Esophagus squamous epithelium (tissue), 5 donors: Measurements from ENCODE around the gene OCRL. TPM values are rescaled to one million over a fixed set of nuclear protein-coding genes. Genes with fewer than 3 reads are reported as not detected.
"Not testable (repeated sequence)": the region's sequence is repeated elsewhere in the genome, so short reads cannot be mapped to it uniquely, and the experiment has no call there.

Experiments
- DNase-seq: peaks from one replicate; lab custom pipeline; 2025; lab: John Stamatoyannopoulos, UW
- H3K27ac ChIP-seq, 4 donors: fragments of 200-600 bp; sonication (generic); one replicate each; pipeline ENCODE4 v1.5.1; 2016 to 2019; ENCODE audit warnings: mild to moderate bottlenecking in 1 of 4
- H3K27me3 ChIP-seq, 4 donors: fragments of 200-600 bp; sonication (generic); 1 replicate in 3 of 4; 2 replicates in 1 of 4; pipeline versions ENCODE4 v1.5.1 to v1.6.0; 2017 to 2021; ENCODE audit warnings: antibody characterized with exemption in 1 of 4
- H3K36me3 ChIP-seq, 3 donors: fragments of 200-600 bp; sonication (generic); one replicate each; pipeline ENCODE4 v1.5.1; 2016 to 2019
- H3K4me1 ChIP-seq, 3 donors: fragments of 200-600 bp; sonication (generic); one replicate each; pipeline ENCODE4 v1.5.1; 2017 to 2019
- H3K4me3 ChIP-seq, 4 donors: fragments of 200-600 bp; sonication (generic); 1 replicate in 3 of 4; 2 replicates in 1 of 4; pipeline ENCODE4 v1.5.1; 2016 to 2019; ENCODE audit warnings: mild to moderate bottlenecking in 2 of 4, moderate library complexity in 1 of 4
- H3K9me3 ChIP-seq, 3 donors: fragments of 200-600 bp; sonication (generic); one replicate each; pipeline ENCODE4 v1.5.1; 2016 to 2019
- CTCF ChIP-seq, 6 experiments: fragments of 450-650 bp in 4 of 6; fragments of 200-600 bp in 2 of 6; sonication (generic) in 2 of 6; IDR thresholded peaks; one replicate each; pipeline ENCODE4 v1.5.1; 2016 to 2019; ENCODE audit warnings: antibody characterized with exemption in 6 of 6, mild to moderate bottlenecking in 4 of 6, moderate library complexity in 4 of 6
- POLR2A ChIP-seq, 4 donors: fragments of 450-650 bp; IDR thresholded peaks; one replicate each; pipeline ENCODE4 v1.6.1; 2017; ENCODE audit warnings: antibody characterized with exemption in 4 of 4, mild to moderate bottlenecking in 4 of 4, moderate library complexity in 3 of 4
- WGBS, 2 donors: methylation state at CpG; one replicate each; pipeline ENCODE4 v1.1.5; 2018; 5-methylcytosine and 5-hydroxymethylcytosine counted together
- intact Hi-C: fragments of 100-400 bp; cut with DNase I; formaldehyde crosslinking; loops from one replicate; pipeline ENCODE4 v1.15.0; 2022
- total RNA-seq, 4 donors: library from RNA; depleted of rRNA; stranded (reverse); fragments of >200 nt; gene quantifications; one replicate each; pipeline ENCODE4 v1.1.0, GENCODE V29; 2016
- donor health status: DM: yes; HTN: yes; CAD: no.

Gene OCRL
- total RNA-seq, 4 donors from 2014 or later = 7.9 to 13.4 (median 10.7) TPM

GRCh38 chrX:129568349-129568748 lies 28.3 kb downstream of the OCRL start:
- Histone ChIP-seq H3K27me3 (no peaks in the 10 kb centered on the region), H3K4me3 (no peak overlapping the region), H3K36me3 (peaks cover 0 to 40% (median 0%) of the 10 kb centered on the region in 3 donors), H3K9me3 (no peaks in the 10 kb centered on the region), H3K4me1 (no peaks in the 10 kb centered on the region), H3K27ac (no peak overlapping the region)
- DNase-seq = no peak
- intact Hi-C loops = no loop called here
- WGBS, 2 donors = 54 to 75% methylated on average over 2 to 3 of the region's 3 CpGs
- TF ChIP-seq POLR2A (IDR thresholded peaks at IDR 0.05) (no peak), CTCF (IDR thresholded peaks at IDR 0.05) (no peak)

- Histone ChIP-seq H3K4me1 (no peaks in the 10 kb centered on the region), H3K27me3 (no peaks in the 10 kb centered on the region), H3K27ac (no peak overlapping the region), H3K9me3 (no peaks in the 10 kb centered on the region), H3K4me3 (no peak overlapping the region), H3K36me3 (peaks cover 0 to 63% (median 0%) of the 10 kb centered on the region in 3 donors)
- intact Hi-C loops = no loop called here
- 67 to 100% methylated on average over 1 to 2 of the region's 2 CpGs for WGBS, 2 donors
- TF ChIP-seq POLR2A (IDR thresholded peaks at IDR 0.05) (no peak), CTCF (IDR thresholded peaks at IDR 0.05) (no peak)
- DNase-seq = no peak
Observed at GRCh38 chrX:129572422-129572821, 32.4 kb downstream of the OCRL start.

GRCh38 chrX:129573652-129574051 lies 33.6 kb downstream of the OCRL start:
- H3K27ac ChIP-seq, intact Hi-C loops, H3K9me3 ChIP-seq, H3K4me1 ChIP-seq, H3K27me3 ChIP-seq, DNase-seq, H3K4me3 ChIP-seq: not testable (repeated sequence)
- H3K36me3 ChIP-seq = peaks cover 0 to 60% (median 0%) of the 10 kb centered on the region in 3 donors
- 79% methylated on average over 4 of the region's 4 CpGs; no CpG with 5 or more reads in 1 of the 2 donors for WGBS, 2 donors

GRCh38 chrX:129574214-129574613 lies 34.2 kb downstream of the OCRL start:
- TF ChIP-seq POLR2A (IDR thresholded peaks at IDR 0.05) (no peak), CTCF (IDR thresholded peaks at IDR 0.05) (no peak)
- Histone ChIP-seq H3K36me3 (peaks cover 0 to 56% (median 0%) of the 10 kb centered on the region in 3 donors), H3K27me3 (no peaks in the 10 kb centered on the region)

GRCh38 chrX:129576539-129576938 lies 36.5 kb downstream of the OCRL start:
- no peak for DNase-seq
- intact Hi-C loops = no loop called here
- no peaks in the 10 kb centered on the region for H3K27me3 ChIP-seq
- no peak overlapping the region for H3K4me3 ChIP-seq
- 71 to 78% methylated on average over 3 of the region's 3 CpGs for WGBS, 2 donors
- H3K4me1 ChIP-seq = no peaks in the 10 kb centered on the region
- no peak overlapping the region for H3K27ac ChIP-seq
- H3K9me3 ChIP-seq = no peaks in the 10 kb centered on the region
- peaks cover 0 to 41% (median 0%) of the 10 kb centered on the region in 3 donors for H3K36me3 ChIP-seq
- TF ChIP-seq POLR2A (IDR thresholded peaks at IDR 0.05) = no peak
- no peak for TF ChIP-seq CTCF (IDR thresholded peaks at IDR 0.05)

More at GRCh38 chrX:129574214-129574613, 34.2 kb downstream of the OCRL start:
- 70 to 87% methylated on average over 2 of the region's 2 CpGs for WGBS, 2 donors
- Histone ChIP-seq H3K4me3 (no peak overlapping the region), H3K4me1 (no peaks in the 10 kb centered on the region), H3K27ac (no peak overlapping the region), H3K9me3 (no peaks in the 10 kb centered on the region)
- intact Hi-C loops = no loop called here
- no peak for DNase-seq

- Histone ChIP-seq H3K36me3 (peaks cover 0 to 41% (median 0%) of the 10 kb centered on the region in 3 donors), H3K27ac (no peak overlapping the region), H3K4me1 (no peaks in the 10 kb centered on the region), H3K9me3 (no peaks in the 10 kb centered on the region), H3K27me3 (no peaks in the 10 kb centered on the region), H3K4me3 (no peak overlapping the region)
- DNase-seq = no peak
- intact Hi-C loops = no loop called here
- TF ChIP-seq CTCF (IDR thresholded peaks at IDR 0.05) (no peak), POLR2A (IDR thresholded peaks at IDR 0.05) (no peak)
- 27 to 56% methylated on average over 5 of the region's 5 CpGs for WGBS, 2 donors
Observed at GRCh38 chrX:129577473-129577872, 37.4 kb downstream of the OCRL start.
